Karpas-422 (cell line): ENCODE data around the gene MCM6. TPM values are rescaled to one million over a fixed set of nuclear protein-coding genes. Genes with fewer than 3 reads are reported as not detected.

Experiments used
- DNase-seq: peaks from one replicate; pipeline ENCODE4 v3.0.0-alpha.2; 2015
- H2AFZ ChIP-seq: fragments of 200-600 bp; sonication (generic); 2 replicates; pipeline ENCODE4 v1.6.1; 2014; ENCODE audit warnings: antibody characterized with exemption, low read length, mixed read lengths
- H3K27ac ChIP-seq: fragments of 200-600 bp; sonication (generic); 2 replicates; pipeline ENCODE4 v1.5.1; 2014; ENCODE audit warnings: mild to moderate bottlenecking, low read length, moderate library complexity
- H3K27me3 ChIP-seq: fragments of 200-600 bp; sonication (generic); 2 replicates; pipeline ENCODE4 v1.6.1; 2014; ENCODE audit warnings: low read length, mixed read lengths
- H3K36me3 ChIP-seq: fragments of 200-600 bp; sonication (generic); 2 replicates; pipeline ENCODE4 v1.6.1; 2014; ENCODE audit warnings: low read length, mixed read lengths; ENCODE audit not compliant: insufficient read depth
- H3K4me1 ChIP-seq: fragments of 200-600 bp; sonication (generic); 2 replicates; pipeline ENCODE4 v1.6.1; 2014; ENCODE audit warnings: mild to moderate bottlenecking, low read length, mixed read lengths
- H3K4me2 ChIP-seq: fragments of 200-600 bp; sonication (generic); 2 replicates; pipeline ENCODE4 v1.6.1; 2014; ENCODE audit warnings: low read length, low read depth, mild to moderate bottlenecking; ENCODE audit not compliant: poor library complexity, severe bottlenecking
- H3K4me3 ChIP-seq: fragments of 200-600 bp; sonication (generic); 2 replicates; pipeline ENCODE4 v1.5.1; 2014; ENCODE audit warnings: mild to moderate bottlenecking, antibody characterized with exemption, low read length, mixed read lengths
- H3K79me2 ChIP-seq: fragments of 200-600 bp; sonication (generic); 2 replicates; pipeline ENCODE4 v1.6.1; 2014; ENCODE audit warnings: mild to moderate bottlenecking, low read length, mixed read lengths
- H3K9ac ChIP-seq: fragments of 200-600 bp; sonication (generic); 2 replicates; pipeline ENCODE4 v1.6.0; 2014; ENCODE audit warnings: low read length
- H3K9me2 ChIP-seq: fragments of 200-600 bp; sonication (generic), shearing (Covaris generic); replicated peaks from 2 replicates; pipeline ENCODE4 v1.6.0; 2014; ENCODE audit warnings: mild to moderate bottlenecking, low read length, moderate library complexity; ENCODE audit not compliant: insufficient read depth
- H3K9me3 ChIP-seq: fragments of 300-700, 200-600 bp; sonication (generic); 2 replicates; pipeline ENCODE4 v1.6.1; 2014; ENCODE audit warnings: low read length, mixed read lengths
- H4K20me1 ChIP-seq: fragments of 200-600 bp; sonication (generic); 2 replicates; pipeline ENCODE4 v1.6.1; 2014; ENCODE audit warnings: mild to moderate bottlenecking, antibody characterized with exemption, low read length, low read depth; ENCODE audit not compliant: insufficient read depth
- total RNA-seq: library from RNA; depleted of rRNA; stranded (reverse); fragments of >200 nt; shearing (Covaris generic); gene quantifications from 2 replicates; pipeline ENCODE4 v1.2.3, GENCODE V29; 2014; ENCODE audit warnings: low replicate concordance

The MCM6 gene
- total RNA-seq, 1 experiment from 2014 or later = 35.4 TPM

- Histone ChIP-seq H3K27me3 (no peaks in the 10 kb centered on the region), H3K36me3 (peaks cover 66% of the 10 kb centered on the region), H3K4me1 (no peaks in the 10 kb centered on the region), H3K4me3 (no peak overlapping the region), H3K4me2 (no peak overlapping the region), H4K20me1 (no peaks in the 10 kb centered on the region), H3K9me2 (no peaks in the 10 kb centered on the region), H3K27ac (no peak overlapping the region), H3K9ac (no peak overlapping the region), H3K79me2 (peaks cover 11% of the 10 kb centered on the region), H2AFZ (no peak overlapping the region), H3K9me3 (no peaks in the 10 kb centered on the region)
- DNase-seq = no peak
Measured at GRCh38 chr2:135851858-135852257, 24.4 kb downstream of the MCM6 start.

GRCh38 chr2:135850892-135851668, 25.2 kb downstream of the MCM6 start:
- Histone ChIP-seq H3K27me3 (no peaks in the 10 kb centered on the region), H3K4me2 (no peak overlapping the region), H3K79me2 (peaks cover 11% of the 10 kb centered on the region), H3K36me3 (peaks cover 61% of the 10 kb centered on the region), H3K9me2 (no peaks in the 10 kb centered on the region), H3K9ac (no peak overlapping the region), H4K20me1 (no peaks in the 10 kb centered on the region), H3K4me1 (no peaks in the 10 kb centered on the region), H2AFZ (no peak overlapping the region), H3K27ac (no peak overlapping the region), H3K9me3 (no peaks in the 10 kb centered on the region), H3K4me3 (no peak overlapping the region)
- no peak for DNase-seq

- Histone ChIP-seq H3K79me2 (peaks cover 11% of the 10 kb centered on the region), H3K9me3 (no peaks in the 10 kb centered on the region), H3K9ac (no peak overlapping the region), H3K4me1 (no peaks in the 10 kb centered on the region), H3K36me3 (peaks cover 72% of the 10 kb centered on the region), H2AFZ (no peak overlapping the region), H3K27ac (no peak overlapping the region), H3K4me2 (no peak overlapping the region), H3K9me2 (no peaks in the 10 kb centered on the region), H4K20me1 (no peaks in the 10 kb centered on the region), H3K27me3 (no peaks in the 10 kb centered on the region), H3K4me3 (no peak overlapping the region)
- no peak for DNase-seq
Measured at GRCh38 chr2:135849087-135849486, 27.2 kb downstream of the MCM6 start.

- no peak overlapping the region for H2AFZ ChIP-seq
- no peak overlapping the region for H3K4me2 ChIP-seq
- peaks cover 64% of the 10 kb centered on the region for H3K36me3 ChIP-seq
- no peak overlapping the region for H3K9ac ChIP-seq
- peaks cover 10% of the 10 kb centered on the region for H3K79me2 ChIP-seq
- no peak overlapping the region for H3K4me3 ChIP-seq
- no peaks in the 10 kb centered on the region for H3K9me2 ChIP-seq
- H3K9me3 ChIP-seq = no peaks in the 10 kb centered on the region
- H3K27ac ChIP-seq = no peak overlapping the region
- DNase-seq = no peak
- no peaks in the 10 kb centered on the region for H4K20me1 ChIP-seq
- H3K27me3 ChIP-seq = no peaks in the 10 kb centered on the region
- H3K4me1 ChIP-seq = no peaks in the 10 kb centered on the region
Measured at GRCh38 chr2:135845997-135846396, 30.2 kb downstream of the MCM6 start.

- H2AFZ ChIP-seq = no peak overlapping the region
- no peaks in the 10 kb centered on the region for H3K27me3 ChIP-seq
- H3K9ac ChIP-seq = no peak overlapping the region
- H3K4me2 ChIP-seq = no peak overlapping the region
- no peaks in the 10 kb centered on the region for H4K20me1 ChIP-seq
- H3K4me3 ChIP-seq = no peak overlapping the region
- H3K79me2 ChIP-seq = peaks cover 4% of the 10 kb centered on the region; the same call in 1 of the 2 replicates
- H3K27ac ChIP-seq = no peak overlapping the region
- H3K9me3 ChIP-seq = no peaks in the 10 kb centered on the region
- H3K36me3 ChIP-seq = peaks cover 56% of the 10 kb centered on the region
- H3K4me1 ChIP-seq = no peaks in the 10 kb centered on the region
- H3K9me2 ChIP-seq = no peaks in the 10 kb centered on the region
- DNase-seq = no peak
Measured at GRCh38 chr2:135845257-135845656, 31.0 kb downstream of the MCM6 start.

GRCh38 chr2:135844301-135844895, 31.8 kb downstream of the MCM6 start:
- Histone ChIP-seq H2AFZ (no peak overlapping the region), H3K79me2 (no peaks in the 10 kb centered on the region; the same call in 1 of the 2 replicates), H3K27ac (no peak overlapping the region), H3K27me3 (no peaks in the 10 kb centered on the region), H3K4me3 (no peak overlapping the region), H4K20me1 (no peaks in the 10 kb centered on the region), H3K9ac (no peak overlapping the region), H3K9me2 (no peaks in the 10 kb centered on the region), H3K9me3 (no peaks in the 10 kb centered on the region), H3K4me1 (no peaks in the 10 kb centered on the region), H3K36me3 (peaks cover 55% of the 10 kb centered on the region), H3K4me2 (no peak overlapping the region)
- DNase-seq = no peak

- no peaks in the 10 kb centered on the region for H3K9me2 ChIP-seq
- no peak for DNase-seq
- H3K27me3 ChIP-seq = no peaks in the 10 kb centered on the region
- H3K9ac ChIP-seq = no peak overlapping the region
- no peak overlapping the region for H3K4me3 ChIP-seq
- H3K4me2 ChIP-seq = no peak overlapping the region
- no peaks in the 10 kb centered on the region; the same call in 1 of the 2 replicates for H3K79me2 ChIP-seq
- H4K20me1 ChIP-seq = no peaks in the 10 kb centered on the region
- H3K4me1 ChIP-seq = no peaks in the 10 kb centered on the region
- no peak overlapping the region for H3K27ac ChIP-seq
- no peaks in the 10 kb centered on the region for H3K9me3 ChIP-seq
- H3K36me3 ChIP-seq = peaks cover 51% of the 10 kb centered on the region
- no peak overlapping the region for H2AFZ ChIP-seq
Measured at GRCh38 chr2:135843671-135844070, 32.6 kb downstream of the MCM6 start.

- no peak overlapping the region for H3K9ac ChIP-seq
- no peak overlapping the region for H3K4me3 ChIP-seq
- no peaks in the 10 kb centered on the region for H3K9me3 ChIP-seq
- H3K79me2 ChIP-seq = no peaks in the 10 kb centered on the region
- no peak overlapping the region for H2AFZ ChIP-seq
- no peaks in the 10 kb centered on the region for H3K4me1 ChIP-seq
- no peaks in the 10 kb centered on the region for H3K27me3 ChIP-seq
- no peak overlapping the region for H3K4me2 ChIP-seq
- no peaks in the 10 kb centered on the region for H3K9me2 ChIP-seq
- H3K36me3 ChIP-seq = peaks cover 35% of the 10 kb centered on the region
- H3K27ac ChIP-seq = no peak overlapping the region
- DNase-seq = no peak
- H4K20me1 ChIP-seq = no peaks in the 10 kb centered on the region
Measured at GRCh38 chr2:135840601-135841000, 35.6 kb downstream of the MCM6 start.
